ENCODE results near the gene TMEM119.

TMEM119 gene

DNA sequence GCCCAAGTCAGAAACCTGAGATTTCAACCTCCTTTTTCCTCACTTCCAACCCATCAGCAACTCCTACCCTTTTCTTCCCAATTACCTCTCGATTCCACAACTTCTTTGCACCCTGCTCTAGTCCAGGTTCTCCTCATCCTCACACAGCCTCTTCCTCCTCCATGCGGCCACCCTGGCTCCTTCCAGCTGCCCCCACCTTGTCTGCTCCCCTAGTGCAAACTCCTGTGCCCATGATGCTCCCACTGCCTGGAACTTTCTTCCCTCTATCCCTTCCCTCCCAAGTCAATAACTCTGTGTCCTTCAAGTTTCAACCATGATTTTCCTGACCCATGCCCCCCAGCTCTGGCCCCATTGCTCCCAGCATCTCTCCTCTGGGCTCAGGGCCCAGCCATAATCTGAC lies 18.5 kb upstream of the TMEM119 start:
- Histone ChIP-seq H3K27me3 (no peaks in the 10 kb centered on the region), H3K27ac (peak overlapping the region; percentile 63), H3K9me3 (peaks cover 12% of the 10 kb centered on the region), H4K20me1 (no peaks in the 10 kb centered on the region), H3K4me2 (peak overlapping the region; percentile 63), H3K9ac (no peak overlapping the region), H3K4me3 (no peak overlapping the region), H3K4me1 (peaks cover 63% of the 10 kb centered on the region), H3K36me3 (no peaks in the 10 kb centered on the region)
- no peak for TF ChIP-seq Cebpa-rat (IDR thresholded peaks at IDR 0.05)

DNA sequence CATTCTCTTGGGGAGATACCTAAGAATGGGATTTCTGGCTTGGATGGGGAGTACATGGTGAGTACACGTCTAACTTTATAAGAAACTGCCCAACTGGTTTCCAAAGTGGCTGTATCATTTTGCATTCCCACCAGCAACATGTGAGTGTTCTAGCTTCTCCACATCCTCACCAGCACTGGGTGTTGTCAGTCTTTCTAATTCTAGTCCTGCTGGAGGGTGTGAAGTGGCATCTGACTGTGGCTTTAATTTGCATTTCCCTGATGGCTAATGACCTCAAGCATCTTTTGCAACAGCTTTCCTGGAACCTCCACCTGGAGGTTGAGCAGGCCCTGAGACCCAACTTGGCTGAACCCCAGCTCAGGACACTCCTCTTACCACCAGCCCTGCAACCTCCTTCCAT lies 18.0 kb upstream of the TMEM119 start:
- Histone ChIP-seq H3K4me1 (peaks cover 67% of the 10 kb centered on the region), H3K4me2 (peak overlapping the region; percentile 63; the same call in 1 of the 2 replicates), H3K4me3 (no peak overlapping the region), H3K27me3 (no peaks in the 10 kb centered on the region), H3K36me3 (no peaks in the 10 kb centered on the region), H3K9me3 (peaks cover 12% of the 10 kb centered on the region), H3K27ac (peak overlapping the region; percentile 63), H4K20me1 (no peaks in the 10 kb centered on the region), H3K9ac (no peak overlapping the region)
- TF ChIP-seq Cebpa-rat (IDR thresholded peaks at IDR 0.05), result no peak

DNA sequence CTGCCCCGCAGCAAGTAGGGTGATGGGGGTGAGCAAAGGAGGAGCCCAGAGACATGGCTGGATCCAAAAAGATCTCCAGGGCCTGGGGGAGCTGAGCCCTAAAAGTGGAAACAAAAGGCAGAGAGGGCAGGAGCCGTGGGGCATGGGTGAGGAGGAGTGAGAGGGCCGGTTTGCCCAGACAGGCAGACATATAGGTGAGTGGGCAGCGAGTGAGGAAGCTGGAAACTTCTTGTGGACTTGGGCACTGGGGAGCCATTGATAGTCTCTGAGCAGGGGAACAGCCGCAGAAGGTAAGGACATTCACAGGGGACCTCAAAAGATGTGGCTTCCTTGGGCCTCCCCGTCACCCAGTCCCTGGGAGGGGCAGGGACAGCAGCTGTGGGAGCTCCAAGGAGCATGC lies 16.8 kb upstream of the TMEM119 start:
- no peak overlapping the region for H3K4me3 ChIP-seq
- H3K4me2 ChIP-seq, result no peak overlapping the region
- peaks cover 80% of the 10 kb centered on the region for H3K4me1 ChIP-seq
- no peaks in the 10 kb centered on the region for H3K36me3 ChIP-seq
- H4K20me1 ChIP-seq, result no peaks in the 10 kb centered on the region
- H3K27ac ChIP-seq, result no peak overlapping the region
- peaks cover 12% of the 10 kb centered on the region for H3K9me3 ChIP-seq
- H3K9ac ChIP-seq, result no peak overlapping the region
- H3K27me3 ChIP-seq, result no peaks in the 10 kb centered on the region
- no peak for TF ChIP-seq Cebpa-rat (IDR thresholded peaks at IDR 0.05)

DNA sequence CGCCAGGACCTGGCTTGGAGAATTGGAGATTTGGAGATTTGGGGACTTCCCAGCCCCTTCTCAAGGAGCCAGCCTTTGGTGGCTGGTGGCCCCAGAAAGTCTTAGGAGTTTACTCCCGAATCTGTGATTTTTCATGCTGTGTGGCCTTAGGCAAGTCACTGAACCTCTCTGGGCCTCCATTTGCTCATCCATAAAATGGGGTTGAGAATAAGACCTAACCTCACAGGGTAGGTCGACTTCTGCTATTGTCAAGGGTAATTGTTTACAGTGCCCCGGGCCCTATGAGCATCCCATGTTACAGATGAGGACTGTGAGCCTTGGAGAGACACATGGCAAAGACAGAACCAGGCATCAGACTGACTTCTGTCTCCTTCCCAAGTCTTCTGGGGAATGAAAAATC lies 16.2 kb upstream of the TMEM119 start:
- H3K9ac ChIP-seq, result no peak overlapping the region
- no peak overlapping the region for H3K4me2 ChIP-seq
- H4K20me1 ChIP-seq, result no peaks in the 10 kb centered on the region
- H3K27ac ChIP-seq, result 0 out of 2 replicates have a peak overlapping the region, but pooled peaks have one; percentile 1
- no peak overlapping the region for H3K4me3 ChIP-seq
- no peak for TF ChIP-seq Cebpa-rat (IDR thresholded peaks at IDR 0.05)
- peaks cover 12% of the 10 kb centered on the region for H3K9me3 ChIP-seq
- H3K4me1 ChIP-seq, result peaks cover 86% of the 10 kb centered on the region
- H3K36me3 ChIP-seq, result no peaks in the 10 kb centered on the region
- no peaks in the 10 kb centered on the region for H3K27me3 ChIP-seq

DNA sequence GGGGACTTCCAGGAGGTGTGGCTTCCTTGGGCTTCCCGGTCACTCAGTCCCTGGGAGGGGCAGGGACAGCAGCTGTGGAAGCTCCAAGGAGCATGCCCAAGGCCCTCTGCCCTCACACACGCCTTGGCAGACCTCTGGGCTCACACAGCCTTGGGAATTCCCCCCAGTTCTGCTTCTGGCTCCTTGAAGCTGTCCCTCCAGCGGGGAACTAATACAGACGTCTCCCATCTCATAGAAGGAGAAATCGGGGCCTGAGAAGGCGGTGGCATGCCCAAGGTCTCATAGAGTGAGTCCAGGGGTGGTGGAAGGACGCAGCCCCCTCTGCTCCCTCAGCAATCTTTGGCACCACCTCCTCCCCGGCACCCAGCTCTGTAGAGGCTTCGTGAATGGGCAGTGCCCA lies 15.7 kb upstream of the TMEM119 start:
- no peaks in the 10 kb centered on the region for H3K36me3 ChIP-seq
- H4K20me1 ChIP-seq, result no peaks in the 10 kb centered on the region
- no peaks in the 10 kb centered on the region for H3K27me3 ChIP-seq
- H3K4me2 ChIP-seq, result no peak overlapping the region
- TF ChIP-seq Cebpa-rat (IDR thresholded peaks at IDR 0.05), result no peak
- H3K9ac ChIP-seq, result no peak overlapping the region
- peaks cover 12% of the 10 kb centered on the region for H3K9me3 ChIP-seq
- peak overlapping the region; percentile 1; the same call in 1 of the 2 replicates for H3K27ac ChIP-seq
- no peak overlapping the region for H3K4me3 ChIP-seq
- peaks cover 89% of the 10 kb centered on the region for H3K4me1 ChIP-seq

DNA sequence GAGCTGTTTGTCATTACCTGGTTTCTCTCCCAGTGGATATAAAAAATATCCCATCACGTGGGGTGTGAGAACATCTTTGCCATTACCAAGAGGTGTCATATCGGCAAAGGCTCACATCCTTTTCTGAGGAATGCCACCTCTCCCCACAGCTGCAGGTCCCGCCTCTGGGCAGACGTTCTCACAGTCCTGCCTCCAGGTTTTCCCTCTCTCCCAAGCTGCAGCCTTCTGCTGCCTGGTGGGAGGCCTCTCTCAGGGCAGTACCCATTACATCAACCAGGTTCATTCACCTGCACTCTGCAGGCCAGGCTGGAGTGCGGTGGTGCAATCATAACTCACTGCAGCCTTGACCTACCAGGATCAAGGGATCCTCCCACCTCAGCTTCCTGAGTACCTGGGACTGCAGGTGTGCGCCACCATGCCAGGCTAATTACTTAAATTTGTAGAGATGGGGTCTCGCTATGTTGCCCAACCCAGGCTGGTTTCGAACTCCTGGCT lies 15.0 kb upstream of the TMEM119 start:
- Histone ChIP-seq H3K27ac (no peak overlapping the region), H3K27me3 (no peaks in the 10 kb centered on the region), H3K4me3 (no peak overlapping the region), H3K9me3 (peaks cover 12% of the 10 kb centered on the region), H3K4me2 (0 out of 2 replicates have a peak overlapping the region, but pooled peaks have one; percentile 8), H3K9ac (no peak overlapping the region), H3K4me1 (peaks cover 89% of the 10 kb centered on the region), H4K20me1 (no peaks in the 10 kb centered on the region), H3K36me3 (no peaks in the 10 kb centered on the region)
- TF ChIP-seq Cebpa-rat (IDR thresholded peaks at IDR 0.05), result no peak

DNA sequence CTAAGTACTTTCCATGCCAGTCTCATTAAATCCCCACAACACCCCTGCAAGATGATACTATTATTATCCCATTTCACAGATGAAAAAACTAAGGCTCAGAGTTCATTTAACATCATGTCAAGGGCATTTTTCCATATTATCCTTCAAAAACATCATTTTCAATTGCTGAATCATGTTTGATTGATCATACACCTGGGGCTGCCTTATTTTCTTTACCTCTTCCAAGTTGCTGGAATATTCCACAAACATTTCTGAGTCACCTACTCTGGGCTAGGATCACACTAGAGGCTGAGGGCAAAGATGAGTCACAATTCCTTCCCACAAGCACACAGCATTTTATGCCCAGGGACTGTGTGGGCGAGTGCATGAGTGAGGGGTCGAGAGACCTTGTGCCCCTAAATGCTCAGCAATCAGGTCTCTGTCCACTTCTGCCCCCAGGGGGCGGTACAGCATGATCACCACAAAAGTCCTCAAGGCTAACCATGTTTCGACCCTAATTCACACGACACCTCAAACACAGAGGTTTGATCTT lies 14.1 kb upstream of the TMEM119 start:
- H3K27me3 ChIP-seq, result no peaks in the 10 kb centered on the region
- H3K9ac ChIP-seq, result no peak overlapping the region
- H3K27ac ChIP-seq, result no peak overlapping the region
- H3K4me2 ChIP-seq, result no peak overlapping the region
- H3K36me3 ChIP-seq, result no peaks in the 10 kb centered on the region
- no peak overlapping the region for H3K4me3 ChIP-seq
- TF ChIP-seq Cebpa-rat (IDR thresholded peaks at IDR 0.05), result no peak
- peaks cover 87% of the 10 kb centered on the region for H3K4me1 ChIP-seq
- H3K9me3 ChIP-seq, result peaks cover 12% of the 10 kb centered on the region
- no peaks in the 10 kb centered on the region for H4K20me1 ChIP-seq

DNA sequence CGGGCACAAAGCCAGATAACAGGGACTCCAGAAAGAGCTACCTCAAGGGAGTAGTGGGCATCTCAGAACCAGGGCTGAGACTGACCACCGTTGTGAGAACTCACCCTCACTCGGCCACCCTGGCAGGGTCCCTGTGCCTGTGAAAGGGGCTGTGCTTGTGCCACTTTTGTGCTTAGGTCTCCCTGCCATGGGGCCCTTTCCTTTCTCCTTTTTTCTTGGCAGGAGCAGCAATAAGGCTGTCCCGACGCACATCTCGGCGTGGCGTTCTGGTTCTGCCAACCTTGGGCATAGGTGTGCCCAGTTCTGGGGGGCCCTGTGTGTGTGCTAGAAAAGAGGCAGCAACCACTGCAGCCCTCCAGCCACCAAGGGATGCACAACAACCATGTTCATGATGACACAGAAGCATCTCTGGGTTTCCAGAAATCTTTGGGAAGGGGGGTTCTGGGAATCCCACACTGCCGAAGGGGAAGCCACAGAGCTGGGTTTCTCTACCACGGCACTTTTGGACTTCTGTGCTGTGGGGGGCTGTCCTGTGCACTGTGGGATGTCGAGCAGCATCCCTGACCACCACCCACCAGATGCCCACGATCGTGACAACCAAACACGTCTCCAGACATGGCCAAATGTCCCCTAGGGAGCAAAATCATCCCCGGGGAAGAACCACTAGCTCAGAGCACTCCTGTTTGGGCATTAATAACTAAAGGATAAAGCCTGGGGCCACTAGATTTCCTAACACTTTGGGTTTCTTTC lies 13.1 kb upstream of the TMEM119 start:
- H3K9me3 ChIP-seq, result peaks cover 9% of the 10 kb centered on the region
- no peak for TF ChIP-seq Cebpa-rat (IDR thresholded peaks at IDR 0.05)
- H3K9ac ChIP-seq, result no peak overlapping the region
- no peaks in the 10 kb centered on the region for H3K27me3 ChIP-seq
- no peaks in the 10 kb centered on the region for H3K36me3 ChIP-seq
- no peak overlapping the region for H3K4me3 ChIP-seq
- peak overlapping the region; percentile 84 for H3K4me2 ChIP-seq
- peak overlapping the region; percentile 80 for H3K27ac ChIP-seq
- H4K20me1 ChIP-seq, result no peaks in the 10 kb centered on the region
- peaks cover 87% of the 10 kb centered on the region for H3K4me1 ChIP-seq

DNA sequence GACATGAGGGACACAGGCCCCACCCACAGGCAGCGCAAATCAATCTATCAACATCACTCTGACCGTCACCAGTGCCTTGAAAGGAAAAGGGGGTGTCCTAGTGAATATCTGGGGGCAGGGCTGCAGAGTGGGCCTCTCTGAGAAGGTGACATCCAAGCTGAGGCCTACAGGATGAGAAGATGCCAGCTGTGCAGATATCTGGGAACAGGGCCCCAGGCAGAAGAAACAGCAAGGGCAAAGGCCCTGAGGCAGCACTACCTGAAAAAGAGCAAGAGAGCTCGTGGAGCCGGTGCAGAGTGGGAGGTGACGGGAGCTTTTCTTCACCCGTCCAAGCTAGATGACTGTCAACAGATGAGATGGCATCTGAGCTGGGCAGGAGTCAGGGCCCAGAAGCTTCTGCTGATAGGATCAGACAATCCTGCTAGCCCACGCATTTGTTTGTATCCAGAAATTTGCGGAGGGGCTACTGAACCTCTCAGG lies 12.5 kb upstream of the TMEM119 start:
- Histone ChIP-seq H3K27ac (peak overlapping the region; percentile 80), H3K4me1 (peaks cover 91% of the 10 kb centered on the region), H4K20me1 (no peaks in the 10 kb centered on the region), H3K4me3 (no peak overlapping the region), H3K36me3 (no peaks in the 10 kb centered on the region), H3K9ac (no peak overlapping the region; the same call in 1 of the 2 replicates), H3K4me2 (peak overlapping the region; percentile 84), H3K9me3 (peaks cover 2% of the 10 kb centered on the region), H3K27me3 (no peaks in the 10 kb centered on the region)
- no peak for TF ChIP-seq Cebpa-rat (IDR thresholded peaks at IDR 0.05)

Data from BLaER1 (cell line).